ENCODE results near the gene NDUFA8.

NDUFA8 gene

DNA sequence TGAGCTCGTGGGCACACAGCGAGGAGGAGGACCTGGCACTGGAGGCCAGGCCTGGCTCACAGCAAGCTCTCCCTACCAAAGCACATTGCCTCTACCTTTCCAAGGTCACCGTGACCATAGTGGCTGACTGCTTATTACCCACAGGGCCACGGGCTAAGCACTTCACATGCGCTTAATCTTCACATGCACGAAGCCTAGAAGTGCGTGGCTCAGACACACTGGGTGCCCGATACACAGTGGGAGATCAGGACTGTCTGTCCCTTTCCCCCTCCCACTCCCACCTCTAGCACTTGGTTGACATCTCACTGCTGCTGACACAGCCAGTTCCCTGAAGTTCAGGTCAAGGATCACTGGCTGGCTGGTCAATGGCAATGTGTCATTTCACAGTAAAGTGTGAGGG is 45.6 kb upstream of the NDUFA8 start:
- H3K4me3 ChIP-seq (ENCODE audit: low read depth, low read length, poor library complexity, severe bottlenecking), result no peak overlapping the region
- H3K4me1 ChIP-seq (ENCODE audit: insufficient read depth, low read length, severe bottlenecking), result no peaks in the 10 kb centered on the region
- H3K4me2 ChIP-seq (ENCODE audit: low read length), result no peak overlapping the region
- no peaks in the 10 kb centered on the region for H3K36me3 ChIP-seq (ENCODE audit: insufficient read depth, low read length)
- no peaks in the 10 kb centered on the region for H3K9me3 ChIP-seq (ENCODE audit: low read length)
- no peak overlapping the region for H3K9ac ChIP-seq (ENCODE audit: low read length)
- TF ChIP-seq, protein P1, sequence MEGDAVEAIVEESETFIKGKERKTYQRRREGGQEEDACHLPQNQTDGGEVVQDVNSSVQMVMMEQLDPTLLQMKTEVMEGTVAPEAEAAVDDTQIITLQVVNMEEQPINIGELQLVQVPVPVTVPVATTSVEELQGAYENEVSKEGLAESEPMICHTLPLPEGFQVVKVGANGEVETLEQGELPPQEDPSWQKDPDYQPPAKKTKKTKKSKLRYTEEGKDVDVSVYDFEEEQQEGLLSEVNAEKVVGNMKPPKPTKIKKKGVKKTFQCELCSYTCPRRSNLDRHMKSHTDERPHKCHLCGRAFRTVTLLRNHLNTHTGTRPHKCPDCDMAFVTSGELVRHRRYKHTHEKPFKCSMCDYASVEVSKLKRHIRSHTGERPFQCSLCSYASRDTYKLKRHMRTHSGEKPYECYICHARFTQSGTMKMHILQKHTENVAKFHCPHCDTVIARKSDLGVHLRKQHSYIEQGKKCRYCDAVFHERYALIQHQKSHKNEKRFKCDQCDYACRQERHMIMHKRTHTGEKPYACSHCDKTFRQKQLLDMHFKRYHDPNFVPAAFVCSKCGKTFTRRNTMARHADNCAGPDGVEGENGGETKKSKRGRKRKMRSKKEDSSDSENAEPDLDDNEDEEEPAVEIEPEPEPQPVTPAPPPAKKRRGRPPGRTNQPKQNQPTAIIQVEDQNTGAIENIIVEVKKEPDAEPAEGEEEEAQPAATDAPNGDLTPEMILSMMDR (IDR thresholded peaks at IDR 0.05; ENCODE audit: low read length), result no peak
- no peak for TF ChIP-seq EZH2 (IDR thresholded peaks at IDR 0.05; ENCODE audit: borderline replicate concordance, low read length)
- H3K79me2 ChIP-seq (ENCODE audit: insufficient read depth, low read length), result no peaks in the 10 kb centered on the region
- H3K27me3 ChIP-seq (ENCODE audit: insufficient read depth, low read length), result no peaks in the 10 kb centered on the region
- no peak overlapping the region for H3K27ac ChIP-seq (ENCODE audit: low read depth, low read length, poor library complexity, severe bottlenecking)
- H2AFZ ChIP-seq (ENCODE audit: low read length), result no peak overlapping the region
- H4K20me1 ChIP-seq (ENCODE audit: insufficient read depth, low read length), result no peaks in the 10 kb centered on the region
- H3K9me2 ChIP-seq (ENCODE audit: low read depth, low read length), result no peaks in the 10 kb centered on the region
- H3F3A ChIP-seq (ENCODE audit: insufficient read depth, low read length), result no peaks in the 10 kb centered on the region

DNA sequence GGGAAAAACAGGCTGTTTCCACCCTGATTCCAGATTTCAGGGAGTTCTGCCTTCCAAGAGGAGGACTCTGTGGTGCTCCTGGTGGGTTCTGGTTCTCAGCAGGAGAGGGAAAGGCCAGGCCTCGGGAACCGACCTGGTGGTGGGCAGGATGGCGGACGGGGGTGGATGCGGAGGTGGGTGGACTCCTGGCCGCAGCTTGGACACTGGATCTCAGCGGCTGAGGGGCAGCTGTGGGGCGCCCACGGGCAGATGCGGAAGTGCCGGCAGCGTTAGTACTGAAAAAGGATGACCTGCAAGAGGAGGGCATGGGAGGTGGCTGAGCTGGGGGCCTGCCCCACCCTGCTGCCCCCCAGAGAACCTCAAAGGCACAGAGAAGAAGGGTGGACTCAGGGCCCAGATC is 44.9 kb upstream of the NDUFA8 start:
- Histone ChIP-seq H3F3A (ENCODE audit: insufficient read depth, low read length) (no peaks in the 10 kb centered on the region), H3K4me3 (ENCODE audit: low read depth, low read length, poor library complexity, severe bottlenecking) (no peak overlapping the region)

GRCh38 chr9:122204055-122204454 is 44.5 kb upstream of the NDUFA8 start:
- H3K27ac ChIP-seq (ENCODE audit: low read depth, low read length, poor library complexity, severe bottlenecking), result no peak overlapping the region
- H3K9ac ChIP-seq (ENCODE audit: low read length), result no peak overlapping the region
- no peak overlapping the region for H3K4me3 ChIP-seq (ENCODE audit: low read depth, low read length, poor library complexity, severe bottlenecking)
- no peaks in the 10 kb centered on the region for H3K36me3 ChIP-seq (ENCODE audit: insufficient read depth, low read length)
- no peaks in the 10 kb centered on the region for H3K27me3 ChIP-seq (ENCODE audit: insufficient read depth, low read length)
- no peak for TF ChIP-seq EZH2 (IDR thresholded peaks at IDR 0.05; ENCODE audit: borderline replicate concordance, low read length)
- TF ChIP-seq, protein P1 (IDR thresholded peaks at IDR 0.05; ENCODE audit: low read length), result no peak
- H3F3A ChIP-seq (ENCODE audit: insufficient read depth, low read length), result no peaks in the 10 kb centered on the region
- no peak overlapping the region for H3K4me2 ChIP-seq (ENCODE audit: low read length)
- no peak overlapping the region for H2AFZ ChIP-seq (ENCODE audit: low read length)
- no peaks in the 10 kb centered on the region for H3K4me1 ChIP-seq (ENCODE audit: insufficient read depth, low read length, severe bottlenecking)
- no peaks in the 10 kb centered on the region for H4K20me1 ChIP-seq (ENCODE audit: insufficient read depth, low read length)
- H3K9me3 ChIP-seq (ENCODE audit: low read length), result no peaks in the 10 kb centered on the region
- no peaks in the 10 kb centered on the region for H3K9me2 ChIP-seq (ENCODE audit: low read depth, low read length)
- H3K79me2 ChIP-seq (ENCODE audit: insufficient read depth, low read length), result no peaks in the 10 kb centered on the region

More for the DNA sequence above, 44.9 kb upstream of the NDUFA8 start:
- Histone ChIP-seq H4K20me1 (ENCODE audit: insufficient read depth, low read length) (no peaks in the 10 kb centered on the region), H3K9ac (ENCODE audit: low read length) (no peak overlapping the region), H3K36me3 (ENCODE audit: insufficient read depth, low read length) (no peaks in the 10 kb centered on the region), H3K4me1 (ENCODE audit: insufficient read depth, low read length, severe bottlenecking) (no peaks in the 10 kb centered on the region), H3K9me2 (ENCODE audit: low read depth, low read length) (no peaks in the 10 kb centered on the region), H3K9me3 (ENCODE audit: low read length) (no peaks in the 10 kb centered on the region), H3K79me2 (ENCODE audit: insufficient read depth, low read length) (no peaks in the 10 kb centered on the region), H2AFZ (ENCODE audit: low read length) (no peak overlapping the region), H3K27me3 (ENCODE audit: insufficient read depth, low read length) (no peaks in the 10 kb centered on the region), H3K4me2 (ENCODE audit: low read length) (no peak overlapping the region), H3K27ac (ENCODE audit: low read depth, low read length, poor library complexity, severe bottlenecking) (no peak overlapping the region)
- TF ChIP-seq EZH2 (IDR thresholded peaks at IDR 0.05; ENCODE audit: borderline replicate concordance, low read length), result no peak
- TF ChIP-seq, protein P1 (IDR thresholded peaks at IDR 0.05; ENCODE audit: low read length), result no peak
